ENCODE measurements around the gene AK4.
"Not testable (repeated sequence)": the region's sequence is repeated elsewhere in the genome, so short reads cannot be mapped to it uniquely, and the experiment has no call there.

Gene AK4

DNA sequence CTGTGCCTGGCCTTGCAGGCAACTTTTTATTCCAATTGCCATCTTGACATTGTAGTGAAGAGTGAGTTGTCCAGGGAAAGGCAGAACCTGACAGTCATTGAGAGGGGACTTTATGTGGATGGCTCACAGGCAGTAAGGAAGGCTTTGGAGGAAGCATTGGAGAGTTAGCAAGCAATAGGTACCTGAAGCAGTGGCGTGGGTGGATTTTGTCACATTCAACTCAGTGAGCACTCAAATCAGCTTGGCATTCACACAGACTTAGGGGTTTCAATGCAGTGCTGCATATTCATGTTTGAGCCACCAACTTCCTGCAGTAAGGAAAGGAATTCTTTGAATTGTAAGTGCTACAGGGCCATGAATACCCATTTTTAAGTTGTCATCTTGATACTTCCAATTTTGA is 69.0 kb downstream of the AK4 start:
- DNase-seq, result no peak

DNA sequence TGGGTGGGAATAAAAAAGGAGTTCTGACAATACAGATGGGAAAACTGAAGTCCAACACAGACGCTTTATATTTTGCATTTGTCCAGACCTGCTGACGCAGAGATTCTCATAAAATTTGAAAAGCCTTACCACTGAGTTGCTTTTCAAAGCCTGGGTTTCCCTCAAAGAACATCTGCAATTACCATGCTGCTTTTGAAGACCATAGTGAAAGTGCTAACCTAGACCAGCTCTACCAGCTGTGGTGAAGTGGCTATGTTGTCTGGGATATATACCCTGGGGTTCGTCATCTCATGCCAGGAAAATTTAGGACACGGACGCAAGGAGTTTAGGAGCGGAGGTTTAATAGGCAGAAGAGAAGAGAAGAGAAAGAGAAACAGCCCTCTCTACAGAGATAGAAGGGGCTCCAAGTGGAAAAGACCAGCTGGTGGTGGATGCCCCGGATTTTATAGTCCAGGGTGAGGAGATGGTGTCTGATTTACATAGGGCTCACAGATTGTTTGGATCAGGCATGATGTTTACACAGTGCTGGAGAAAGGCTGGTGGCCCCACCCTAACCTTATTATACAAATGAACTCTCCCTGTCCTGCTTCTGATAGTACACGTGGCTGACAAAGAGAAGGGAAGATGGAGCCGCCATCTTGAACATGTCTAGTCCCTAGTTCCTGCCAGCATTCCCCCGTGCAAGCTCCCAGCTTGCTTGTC is 73.8 kb downstream of the AK4 start:
- no peak for DNase-seq

DNA sequence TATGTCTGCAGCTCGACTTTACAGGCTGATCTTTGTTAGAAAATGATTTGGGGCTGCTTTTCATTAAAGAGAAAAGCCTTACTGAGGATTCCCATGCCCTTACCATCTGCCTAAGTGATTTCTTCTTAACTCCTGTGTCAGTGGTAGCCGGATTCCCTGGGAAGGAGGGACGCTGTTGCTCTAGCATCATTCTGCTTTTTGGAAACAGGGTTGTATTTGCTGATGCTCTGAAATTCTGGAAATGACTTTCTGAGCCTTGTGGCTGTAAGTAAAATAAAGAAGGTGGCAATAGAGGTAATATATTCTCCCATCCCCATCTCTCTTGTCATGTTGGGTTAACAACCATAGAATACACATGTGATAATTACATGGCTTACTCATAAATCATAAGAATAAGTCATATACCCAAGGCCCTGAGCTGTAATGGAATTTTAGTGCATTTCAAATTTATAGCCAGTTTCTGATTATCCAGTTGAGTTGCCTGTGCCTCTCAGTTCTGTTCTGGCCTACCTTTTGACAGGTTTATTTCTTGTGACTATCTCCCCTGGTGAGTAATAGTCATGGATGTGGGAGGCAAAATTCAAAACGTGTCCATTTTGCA is 74.4 kb downstream of the AK4 start:
- no peak for DNase-seq

DNA sequence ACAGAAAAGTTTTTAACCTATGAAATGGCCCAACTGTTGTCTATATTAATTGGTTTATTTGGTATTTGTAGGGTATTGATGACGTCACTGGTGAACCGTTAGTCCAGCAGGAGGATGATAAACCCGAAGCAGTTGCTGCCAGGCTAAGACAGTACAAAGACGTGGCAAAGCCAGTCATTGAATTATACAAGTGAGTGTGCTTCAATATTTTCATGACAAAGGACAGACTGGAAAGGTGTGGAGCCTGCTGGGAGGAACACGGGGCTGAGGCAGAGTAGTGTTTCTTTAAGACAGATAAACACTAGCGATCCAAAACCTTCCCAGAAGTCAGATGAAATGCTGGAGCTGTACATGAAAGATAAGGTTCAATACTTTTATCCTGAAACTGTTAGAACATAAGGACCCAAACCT is 76.7 kb downstream of the AK4 start:
- DNase-seq, result no peak

DNA sequence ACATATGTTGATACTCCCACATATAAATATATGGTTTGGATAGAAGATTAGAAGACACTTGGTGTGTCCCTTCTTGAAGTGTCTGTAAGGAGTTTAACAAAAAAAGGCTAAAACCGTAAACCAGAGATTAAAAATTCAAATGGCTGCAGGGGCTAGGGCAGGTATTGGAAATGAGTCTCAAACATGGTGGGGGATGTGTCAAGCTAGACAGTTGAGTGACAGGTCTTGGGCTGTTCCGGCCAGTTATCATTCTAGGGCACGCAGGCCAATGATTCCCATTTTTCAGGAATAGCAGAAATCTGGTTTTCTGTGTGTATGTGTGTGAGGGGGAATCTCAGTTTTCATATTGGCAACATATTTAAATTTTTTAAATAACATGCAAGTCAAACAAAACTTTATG is 77.2 kb downstream of the AK4 start:
- no peak for DNase-seq

DNA sequence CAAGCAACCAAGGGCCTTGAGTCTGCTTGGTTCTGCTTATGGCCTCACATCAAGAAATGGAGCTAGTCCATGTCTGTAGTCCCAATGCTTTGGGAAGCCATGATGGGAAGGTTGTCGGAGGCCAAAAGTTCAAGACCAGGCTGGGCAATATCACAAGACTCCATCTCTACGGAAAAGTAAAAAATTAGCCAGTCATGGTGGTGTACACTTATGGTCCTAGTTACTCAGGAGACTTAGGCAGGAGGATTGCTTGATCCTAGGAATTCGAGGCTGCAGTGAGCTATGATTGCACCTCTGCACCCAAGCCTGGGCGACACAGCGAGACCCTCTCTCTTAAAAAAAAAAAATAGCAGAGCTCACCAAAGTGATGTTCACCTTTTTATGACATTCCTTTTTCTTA is 81.2 kb downstream of the AK4 start:
- no peak for DNase-seq

DNA sequence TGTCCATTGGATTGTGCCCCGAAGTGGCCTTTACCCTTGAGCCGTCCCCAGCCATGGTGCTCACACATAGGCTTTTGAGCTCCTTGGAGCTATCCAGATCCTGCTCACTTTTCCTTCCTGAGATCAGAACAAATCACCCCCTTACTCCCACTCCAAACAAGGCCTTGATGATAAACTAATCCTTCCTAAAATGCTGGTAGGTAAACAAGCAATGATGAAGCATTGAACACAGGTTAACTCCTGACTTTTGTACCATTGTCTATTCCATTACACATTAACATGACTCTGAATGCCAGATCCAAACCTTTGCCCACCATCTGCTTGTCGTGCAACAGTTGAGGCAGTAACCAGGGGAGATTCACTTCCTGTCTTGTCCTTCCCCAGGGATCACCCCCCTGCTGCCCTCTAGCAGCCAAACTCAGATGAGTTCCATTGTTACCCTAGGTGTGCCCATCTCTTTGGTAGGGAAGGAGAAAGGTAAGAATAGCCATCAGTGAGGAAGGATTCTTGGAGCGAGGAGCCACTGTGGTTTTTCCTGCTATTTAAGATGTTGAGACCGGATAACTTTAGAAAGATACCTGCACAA is 81.8 kb downstream of the AK4 start:
- DNase-seq, result no peak

DNA sequence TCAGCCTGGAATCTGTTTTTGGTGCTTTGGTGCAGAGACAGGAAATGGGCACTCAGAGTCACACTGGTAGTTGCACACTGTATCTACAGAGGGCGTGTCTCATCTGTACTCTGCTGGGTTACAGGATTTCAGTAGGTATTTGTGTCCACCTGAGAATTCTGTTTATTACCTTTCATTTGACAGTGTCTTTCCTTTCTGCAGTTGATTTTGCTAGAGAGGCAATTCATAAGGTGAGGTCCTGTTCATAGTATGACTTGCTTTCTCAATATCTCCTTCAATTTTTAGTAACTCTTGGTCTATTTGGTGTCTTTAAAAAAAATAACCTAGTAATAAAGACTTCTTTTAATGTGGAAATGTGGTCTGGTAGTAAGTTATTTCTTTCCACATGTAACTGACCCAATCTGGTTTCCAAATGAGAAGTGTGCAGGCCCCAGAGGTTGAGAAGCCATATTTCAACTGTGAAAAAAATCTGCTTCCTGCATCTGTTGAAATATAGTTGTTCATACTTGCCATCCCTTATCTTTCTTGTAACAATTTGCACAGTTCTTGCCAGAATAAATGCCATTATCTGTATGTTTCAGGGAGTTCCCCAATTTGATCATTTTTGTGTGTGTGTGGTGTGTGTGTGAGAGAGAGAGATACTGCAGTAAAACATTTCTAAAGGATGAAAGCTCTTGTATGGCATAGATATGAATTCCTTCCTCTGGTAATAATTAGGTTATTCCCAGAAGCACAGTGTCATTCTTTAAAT is 82.9 kb downstream of the AK4 start:
- DNase-seq, result no peak

DNA sequence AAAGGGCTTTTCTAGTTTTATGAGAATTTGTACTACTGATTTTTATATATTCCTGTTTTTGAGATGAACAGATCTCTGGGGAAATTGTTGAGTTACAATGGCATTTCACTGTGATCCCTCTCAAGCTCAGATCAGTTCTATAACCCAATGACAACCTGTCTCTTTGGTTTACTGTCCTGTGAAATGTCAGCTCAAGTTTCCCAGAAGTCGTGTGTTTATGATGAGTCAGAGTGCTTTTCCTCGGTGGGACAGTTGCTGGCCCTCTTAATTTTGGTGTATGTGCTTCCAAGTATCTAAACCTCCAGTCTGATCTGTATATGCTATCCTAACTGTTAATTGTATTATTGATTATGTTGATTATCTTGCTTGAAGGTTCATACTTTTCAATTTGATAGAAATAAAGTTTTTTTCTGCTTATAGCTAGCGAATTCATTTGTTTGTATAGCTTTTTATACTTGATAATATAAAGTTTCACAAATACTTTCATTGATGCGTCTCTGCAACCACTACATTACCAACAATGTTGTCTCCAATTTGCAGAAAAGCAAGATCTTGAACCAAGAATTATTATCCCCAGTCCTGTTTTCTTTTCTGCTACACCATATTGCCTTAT is 83.8 kb downstream of the AK4 start:
- DNase-seq, result no peak

DNA sequence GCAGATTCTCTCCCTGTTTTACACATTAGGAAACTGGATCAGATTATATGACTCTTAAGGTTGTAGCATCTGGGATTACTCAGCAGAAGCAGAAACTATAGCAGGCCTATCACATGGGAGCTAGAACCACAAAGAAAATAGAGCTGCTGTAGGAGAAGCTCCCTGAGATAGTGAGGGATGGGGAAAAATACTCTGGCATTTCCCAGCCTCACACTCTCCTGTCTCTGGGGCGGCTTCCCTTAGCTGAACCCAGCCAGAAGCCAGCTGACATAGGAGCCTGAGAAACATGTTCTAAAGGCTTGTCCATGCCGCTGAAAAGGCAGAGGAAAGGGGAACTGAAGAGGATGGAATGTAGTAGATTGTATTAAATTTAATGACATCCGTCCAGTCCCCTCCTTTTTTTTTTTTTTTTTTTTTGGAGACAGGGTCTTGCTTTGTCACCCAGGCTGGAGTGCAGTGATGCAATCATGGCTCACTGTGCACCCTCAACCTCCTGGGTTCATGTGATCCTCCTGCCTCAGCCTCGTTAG is 84.5 kb downstream of the AK4 start:
- no peak for DNase-seq

DNA sequence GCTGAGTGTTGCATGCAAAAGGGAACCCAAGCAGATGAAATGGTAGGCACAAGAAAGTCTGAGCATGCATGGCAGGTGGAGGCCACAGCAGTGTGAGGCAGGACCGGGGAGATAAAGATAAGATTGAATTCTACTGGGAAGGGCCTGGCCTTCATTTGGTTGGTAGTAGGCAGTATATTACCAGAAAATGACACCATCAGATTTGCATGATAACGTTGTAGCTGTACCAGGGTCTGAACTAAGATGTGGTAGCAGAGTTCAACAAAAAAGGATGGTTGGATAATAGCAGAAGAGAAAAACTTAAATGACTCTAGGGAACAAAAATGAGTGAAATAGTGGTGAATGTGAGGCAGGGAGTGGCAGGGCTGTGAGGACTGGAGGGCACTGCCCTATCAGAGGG is 85.8 kb downstream of the AK4 start:
- no peak for DNase-seq

DNA sequence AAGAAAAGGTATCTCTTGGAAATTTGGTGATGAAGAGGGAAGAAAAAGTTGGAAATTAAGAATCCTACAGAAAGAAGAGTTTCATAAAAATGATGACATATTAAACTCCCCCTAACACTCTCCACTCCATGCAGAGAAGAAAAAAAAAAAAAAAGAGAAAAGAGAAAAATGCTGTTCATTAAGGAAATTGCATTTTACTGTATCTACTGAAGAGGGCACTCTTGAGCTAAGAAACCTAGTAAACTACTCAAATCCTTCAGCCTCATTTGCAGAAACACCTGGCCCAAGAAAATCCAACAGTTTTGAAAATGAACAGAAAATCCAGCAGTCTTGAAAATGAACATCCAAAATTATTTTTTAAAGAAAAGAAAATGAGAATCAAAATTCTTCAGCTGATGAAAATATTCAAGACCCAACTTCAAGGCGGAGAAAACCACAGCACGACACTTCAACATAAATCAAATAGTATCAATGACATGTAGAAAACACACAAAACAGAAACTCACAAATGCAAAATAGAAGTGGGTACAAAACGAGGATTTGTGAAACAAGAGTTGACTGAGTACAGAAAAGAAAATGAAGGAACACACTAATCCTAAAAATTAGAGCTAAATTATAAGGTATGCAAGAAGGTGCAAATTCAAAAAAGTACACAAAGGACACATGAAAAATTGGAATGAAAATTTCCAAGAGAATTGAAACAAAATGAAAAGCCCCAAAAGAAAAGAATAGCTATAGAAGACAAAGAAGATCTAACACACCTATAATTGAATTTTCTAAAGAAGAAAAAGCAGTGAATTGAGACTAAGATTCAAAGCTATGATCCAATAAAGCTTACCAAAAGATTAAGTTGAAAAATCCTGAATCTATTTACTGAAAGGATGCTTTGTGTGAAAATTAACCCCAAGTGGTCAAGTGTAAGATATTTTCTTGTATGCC is 88.1 kb downstream of the AK4 start:
- no peak for DNase-seq

DNA sequence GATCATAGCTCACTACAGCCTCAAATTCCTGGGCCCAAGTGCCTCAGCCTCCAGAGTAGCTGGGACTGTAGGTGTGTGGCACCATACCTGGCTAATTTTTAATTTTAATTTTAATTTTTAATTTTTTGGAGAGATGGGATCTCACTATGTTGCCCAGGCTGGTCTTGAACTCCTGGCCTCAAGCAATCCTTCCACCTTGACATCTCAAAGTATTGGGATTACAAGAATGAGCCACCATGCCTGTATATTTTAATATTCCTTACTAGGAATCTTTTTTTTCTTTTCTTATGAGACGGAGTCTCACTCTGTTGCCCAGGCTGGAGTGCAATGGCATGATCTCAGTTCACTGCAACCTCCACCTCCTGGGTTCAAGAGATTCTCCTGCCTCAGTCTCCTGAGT is 89.1 kb downstream of the AK4 start:
- DNase-seq, result not testable (repeated sequence)

DNA sequence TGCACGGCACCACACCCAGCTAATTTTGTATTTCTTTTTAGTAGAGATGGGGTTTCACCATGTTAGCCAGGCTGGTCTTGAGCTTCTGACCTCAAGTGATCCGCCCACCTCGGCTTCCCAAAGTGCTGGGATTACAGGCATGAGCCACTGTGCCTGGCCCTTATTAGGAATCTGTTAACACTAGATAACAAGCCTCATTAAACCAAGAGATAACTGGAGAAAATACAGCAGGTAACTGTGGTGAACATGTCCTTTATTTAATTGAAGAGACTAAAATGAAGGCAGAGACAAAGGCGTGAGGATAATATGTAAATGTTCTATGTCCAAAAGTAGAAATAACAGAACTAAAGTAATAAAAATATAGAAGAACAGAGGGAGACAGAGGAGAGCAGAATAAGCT is 89.5 kb downstream of the AK4 start:
- DNase-seq, result no peak

DNA sequence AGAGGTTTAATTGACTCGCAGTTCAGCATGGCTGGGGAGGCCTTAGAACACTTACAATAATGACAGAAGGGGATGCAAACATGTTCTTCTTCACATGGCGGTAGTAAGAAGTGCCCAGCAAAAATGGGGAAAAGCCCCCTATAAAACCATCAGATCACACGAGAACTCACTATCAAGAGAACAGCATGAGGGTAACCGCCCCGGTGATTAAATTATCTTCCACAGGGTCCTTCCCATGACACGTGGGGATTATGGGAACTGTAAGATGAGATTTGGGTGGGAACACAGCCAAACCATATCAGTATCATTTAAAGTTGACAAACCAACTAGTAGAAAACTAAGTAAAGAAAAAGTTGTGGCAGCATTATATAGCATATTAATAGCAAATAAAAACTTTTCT is 90.0 kb downstream of the AK4 start:
- no peak for DNase-seq

DNA sequence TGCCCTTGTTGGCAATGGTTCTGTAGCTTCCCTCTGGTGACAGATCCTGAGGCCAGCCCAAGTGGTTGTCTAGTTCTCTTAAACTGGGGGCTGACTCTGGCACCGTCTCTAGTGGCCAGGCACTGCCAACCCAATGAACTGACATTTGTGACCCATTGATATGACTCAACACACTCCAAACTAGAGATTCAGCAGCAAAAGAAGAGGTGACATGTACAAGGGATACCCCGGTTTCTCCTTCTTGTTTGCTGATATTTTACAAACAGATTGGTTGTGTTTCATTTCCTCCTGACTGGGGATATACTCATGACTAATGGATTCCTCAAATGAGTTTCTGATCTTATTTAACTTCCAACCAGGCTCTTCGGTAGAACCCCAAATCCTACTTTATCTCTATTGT is 95.5 kb downstream of the AK4 start:
- DNase-seq, result no peak

DNA sequence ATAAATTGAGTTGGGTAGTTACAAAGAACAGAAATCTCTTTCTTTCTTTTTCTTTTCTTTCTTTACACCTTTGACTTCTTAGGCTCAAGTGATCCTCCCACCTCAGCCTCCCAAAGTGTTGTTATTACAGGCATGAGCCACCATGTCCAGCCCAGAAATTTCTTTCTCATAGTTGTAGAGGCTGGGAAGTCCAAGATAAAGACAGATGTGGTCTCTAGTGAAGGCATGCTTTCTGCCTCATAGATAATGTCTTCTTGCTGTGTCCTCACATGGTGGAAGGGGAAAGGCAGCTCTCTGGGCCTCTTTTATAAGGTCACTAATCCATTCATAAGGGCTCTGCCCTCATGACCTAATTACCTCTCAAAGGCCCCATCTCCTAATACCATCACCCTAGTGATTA is 97.3 kb downstream of the AK4 start:
- no peak for DNase-seq

DNA sequence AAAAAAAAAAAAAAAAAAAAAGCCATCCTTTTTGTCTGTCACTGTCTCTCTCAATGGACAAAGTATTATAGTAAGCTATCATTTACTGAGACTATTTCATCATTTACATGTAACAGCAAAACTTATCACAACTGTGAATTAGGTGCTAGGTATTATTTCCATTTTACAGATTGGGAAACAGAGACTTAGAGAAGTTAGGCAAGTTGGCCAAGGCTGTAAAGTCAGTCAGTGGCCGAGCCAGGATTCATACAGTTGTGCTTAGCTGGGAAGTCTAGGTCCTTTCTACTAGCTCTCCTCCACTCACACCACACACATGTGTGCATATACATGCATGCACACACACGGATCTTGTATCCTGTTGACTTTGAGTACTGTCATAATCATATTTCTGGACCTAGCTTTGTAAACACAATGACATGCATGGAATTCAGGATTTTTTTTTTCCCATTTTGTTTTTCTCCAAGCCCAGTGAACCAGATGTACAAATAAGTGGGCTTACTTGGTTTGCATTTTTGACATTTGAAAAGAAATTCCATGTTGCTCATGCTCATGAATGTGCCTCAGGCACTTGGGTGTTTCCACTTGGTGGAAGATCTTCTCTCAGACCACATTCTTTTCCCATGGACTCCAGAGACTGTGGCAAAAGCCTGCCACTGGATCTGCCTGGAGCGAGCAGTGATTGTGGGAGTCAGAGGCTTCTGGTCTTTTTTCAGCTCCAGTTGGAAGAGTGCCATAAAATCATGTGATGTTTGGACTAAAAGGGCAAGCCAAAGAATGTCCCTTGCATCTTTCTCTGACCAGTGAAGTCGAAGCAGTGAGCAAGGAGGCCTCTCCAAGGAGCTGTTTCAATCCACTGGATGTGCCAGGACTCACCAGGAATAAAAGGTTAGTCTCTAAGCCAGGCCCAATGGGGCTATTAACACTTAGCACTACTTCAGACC is 99.7 kb downstream of the AK4 start:
- no peak for DNase-seq

DNA sequence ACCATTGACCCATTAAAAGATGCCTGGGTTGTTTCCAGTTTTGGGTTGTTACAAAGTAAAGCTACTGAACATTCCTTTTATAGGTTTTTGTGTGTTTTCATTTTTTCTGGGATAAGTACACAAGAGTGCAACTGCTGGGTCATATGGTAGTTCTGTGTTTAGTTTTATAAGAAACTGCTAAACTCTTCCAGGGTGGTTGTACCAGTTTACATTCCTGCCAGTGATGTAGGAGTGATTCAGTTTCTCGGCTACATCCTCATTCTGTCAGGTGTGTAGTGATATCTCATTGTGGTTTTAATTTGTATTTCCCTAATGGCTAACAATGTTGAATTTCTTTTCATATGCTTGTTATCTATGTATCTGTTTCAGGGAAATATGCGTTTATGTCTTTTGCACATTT is 102.8 kb downstream of the AK4 start:
- DNase-seq, result no peak

DNA sequence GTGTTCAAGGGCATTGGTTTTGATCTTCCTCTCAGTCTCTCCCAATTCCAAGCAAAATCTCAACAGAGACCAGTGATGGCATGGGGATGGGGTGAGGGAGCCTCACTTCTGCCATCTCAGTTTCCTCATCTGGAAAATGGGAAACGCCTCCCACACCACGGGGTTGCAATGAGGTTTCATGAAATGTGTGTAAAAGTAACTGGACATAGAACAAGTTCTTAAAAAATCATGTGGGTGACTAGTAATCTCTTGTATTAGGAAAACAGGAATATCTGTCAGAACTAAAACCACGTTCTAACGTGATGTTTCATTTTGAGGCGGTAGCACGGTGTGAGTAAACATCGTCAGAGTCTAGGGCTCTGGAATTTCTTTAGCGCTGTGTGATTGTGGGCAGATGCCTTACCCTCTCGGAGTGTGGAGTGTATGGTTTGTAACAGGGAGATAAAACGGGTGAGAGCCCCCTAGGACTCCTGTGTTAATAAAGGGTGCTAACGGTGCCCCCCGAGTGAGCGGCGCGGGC is 105.9 kb downstream of the AK4 start:
- no peak for DNase-seq

All from CD4-positive, alpha-beta T cell treated with Interferon gamma for 1 hour (primary cell).